Cortex of kidney (tissue), 1 donor: ENCODE measurements around the gene OTOA.
"Not testable (repeated sequence)": the region's sequence is repeated elsewhere in the genome, so short reads cannot be mapped to it uniquely, and the experiment has no call there.

Experiments
- DNase-seq: peaks from one replicate; lab custom pipeline; 2025; lab: John Stamatoyannopoulos, UW

OTOA gene

DNA sequence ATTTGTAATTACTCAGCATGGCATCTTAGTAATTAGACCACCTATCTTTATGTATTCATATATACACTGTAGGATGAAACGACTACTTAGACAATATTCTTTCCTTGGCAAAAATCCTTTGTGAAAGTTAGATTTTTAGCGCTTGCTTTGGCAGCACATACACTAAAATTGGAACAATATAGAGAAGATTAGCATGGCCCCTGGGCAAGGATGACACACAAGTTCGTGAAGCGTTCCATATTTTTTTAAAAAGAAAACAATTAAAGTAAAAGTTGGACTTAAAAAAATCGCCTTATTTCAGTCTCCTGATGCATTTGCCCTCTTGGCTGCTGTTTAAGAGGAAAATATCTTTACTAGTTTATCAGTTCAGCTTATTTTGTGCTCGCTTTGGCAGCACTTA lies 21.9 kb upstream of the OTOA start:
- no peak for DNase-seq

DNA sequence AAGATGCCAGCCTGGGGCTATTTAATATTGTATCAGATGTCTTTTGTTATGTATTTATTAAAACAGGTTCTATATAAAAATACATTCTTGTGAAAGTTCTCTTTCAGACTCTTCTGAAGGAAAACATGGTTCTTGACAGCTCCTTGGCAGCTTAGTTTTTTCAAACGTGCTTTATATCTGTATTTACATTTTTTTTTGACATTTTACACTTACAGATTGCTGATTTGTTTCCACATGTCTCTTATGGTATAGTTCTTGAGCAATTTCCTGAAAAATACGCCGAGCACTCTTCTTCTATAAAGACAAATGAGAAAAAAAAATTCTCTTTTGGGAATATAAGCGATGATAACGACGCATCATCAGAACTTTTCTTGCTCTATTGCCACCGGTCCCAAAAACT lies 20.9 kb upstream of the OTOA start:
- DNase-seq, result no peak

- no peak for DNase-seq
These were observed 20.0 kb upstream of the OTOA start for GRCh38 chr16:21643785-21644184.

- no peak for DNase-seq
These were observed 19.1 kb upstream of the OTOA start for GRCh38 chr16:21644674-21645073.

- no peak for DNase-seq
These were observed 18.5 kb upstream of the OTOA start for GRCh38 chr16:21645261-21645721.

DNA sequence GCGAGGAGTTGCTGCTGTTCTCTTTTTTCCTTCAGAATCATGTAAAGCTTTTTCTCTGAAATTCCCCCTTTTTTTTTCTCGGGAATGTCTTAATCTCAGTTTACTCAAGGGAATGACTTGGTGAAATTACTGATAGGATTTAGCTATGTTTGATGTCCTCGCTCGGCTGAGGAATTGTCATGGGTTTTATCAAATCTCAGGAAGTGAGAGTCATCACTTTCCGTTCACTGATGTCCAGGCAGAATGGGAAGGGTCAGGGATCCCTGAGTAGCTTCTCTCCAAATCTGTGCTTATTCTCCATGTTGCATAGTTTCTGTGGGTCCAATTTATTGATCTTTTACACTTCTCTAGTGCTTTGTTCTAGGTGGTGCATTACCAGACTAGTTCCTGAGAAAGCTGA lies 17.7 kb upstream of the OTOA start:
- DNase-seq, result no peak

- DNase-seq, result no peak
These were observed 16.8 kb upstream of the OTOA start for GRCh38 chr16:21646721-21647561.

DNA sequence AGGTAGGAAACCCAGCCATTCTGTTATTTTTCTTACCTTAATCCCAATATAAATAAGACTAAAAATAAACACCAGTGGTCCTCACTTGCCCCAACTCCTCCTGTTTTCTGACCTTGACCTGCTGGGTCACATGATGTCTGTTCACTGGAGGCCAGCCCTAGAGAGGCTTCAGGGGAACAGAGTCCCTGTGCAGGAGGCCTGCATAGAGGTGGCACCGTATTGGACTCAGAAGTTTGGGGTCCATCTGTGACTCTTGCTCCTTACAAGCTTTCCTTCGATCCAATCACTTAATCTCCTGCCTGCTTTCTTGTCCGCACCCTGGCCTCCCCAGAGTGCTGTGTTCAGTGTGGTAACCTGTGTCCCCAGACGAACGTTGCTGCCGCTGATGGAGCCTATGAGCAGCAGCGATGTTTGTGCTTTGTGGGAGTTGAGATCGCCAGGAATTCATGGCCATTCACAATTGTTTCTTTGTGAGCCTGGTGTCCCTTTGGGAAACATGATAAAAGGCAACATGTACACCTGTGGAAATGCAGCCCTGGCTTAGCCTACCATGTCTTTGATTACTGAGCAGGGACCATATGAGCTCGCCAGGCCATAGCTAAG lies 16.1 kb upstream of the OTOA start:
- DNase-seq, result no peak

GRCh38 chr16:21649826-21650406 lies 13.9 kb upstream of the OTOA start:
- not testable (repeated sequence) for DNase-seq

GRCh38 chr16:21650521-21650920 lies 13.2 kb upstream of the OTOA start:
- DNase-seq, result no peak

- DNase-seq, result no peak
These were observed 12.3 kb upstream of the OTOA start for GRCh38 chr16:21651515-21651914.

- no peak for DNase-seq
These were observed 11.3 kb upstream of the OTOA start, which contains the start of gene IGSF6 for GRCh38 chr16:21652453-21652852. TSS of gene IGSF6 (minus strand) at chr16:21652608. CDS start at chr16:21652598, 10 bp downstream.

DNA sequence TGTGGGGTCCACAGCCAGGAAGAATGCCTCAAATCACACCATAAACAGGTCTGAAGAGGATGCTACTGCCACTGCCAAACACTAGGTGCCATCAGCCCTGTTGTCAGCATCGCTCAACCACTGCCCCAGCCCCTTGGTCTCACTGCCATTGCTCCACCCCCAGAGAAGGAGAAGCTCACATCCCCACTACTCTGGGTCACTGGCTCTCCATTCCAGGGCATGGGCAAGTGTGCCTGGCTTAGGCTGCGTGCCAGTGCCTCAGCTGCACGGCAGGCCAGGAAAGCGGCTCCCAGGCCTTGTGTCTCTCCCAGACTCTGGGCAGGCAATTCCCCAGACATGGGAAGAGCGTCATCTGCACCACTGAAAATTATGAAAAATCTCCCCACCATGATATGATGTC lies 10.2 kb upstream of the OTOA start:
- no peak for DNase-seq

GRCh38 chr16:21654466-21654865 lies 9.3 kb upstream of the OTOA start:
- DNase-seq, result no peak

GRCh38 chr16:21654881-21655280 lies 8.9 kb upstream of the OTOA start:
- DNase-seq, result no peak

DNA sequence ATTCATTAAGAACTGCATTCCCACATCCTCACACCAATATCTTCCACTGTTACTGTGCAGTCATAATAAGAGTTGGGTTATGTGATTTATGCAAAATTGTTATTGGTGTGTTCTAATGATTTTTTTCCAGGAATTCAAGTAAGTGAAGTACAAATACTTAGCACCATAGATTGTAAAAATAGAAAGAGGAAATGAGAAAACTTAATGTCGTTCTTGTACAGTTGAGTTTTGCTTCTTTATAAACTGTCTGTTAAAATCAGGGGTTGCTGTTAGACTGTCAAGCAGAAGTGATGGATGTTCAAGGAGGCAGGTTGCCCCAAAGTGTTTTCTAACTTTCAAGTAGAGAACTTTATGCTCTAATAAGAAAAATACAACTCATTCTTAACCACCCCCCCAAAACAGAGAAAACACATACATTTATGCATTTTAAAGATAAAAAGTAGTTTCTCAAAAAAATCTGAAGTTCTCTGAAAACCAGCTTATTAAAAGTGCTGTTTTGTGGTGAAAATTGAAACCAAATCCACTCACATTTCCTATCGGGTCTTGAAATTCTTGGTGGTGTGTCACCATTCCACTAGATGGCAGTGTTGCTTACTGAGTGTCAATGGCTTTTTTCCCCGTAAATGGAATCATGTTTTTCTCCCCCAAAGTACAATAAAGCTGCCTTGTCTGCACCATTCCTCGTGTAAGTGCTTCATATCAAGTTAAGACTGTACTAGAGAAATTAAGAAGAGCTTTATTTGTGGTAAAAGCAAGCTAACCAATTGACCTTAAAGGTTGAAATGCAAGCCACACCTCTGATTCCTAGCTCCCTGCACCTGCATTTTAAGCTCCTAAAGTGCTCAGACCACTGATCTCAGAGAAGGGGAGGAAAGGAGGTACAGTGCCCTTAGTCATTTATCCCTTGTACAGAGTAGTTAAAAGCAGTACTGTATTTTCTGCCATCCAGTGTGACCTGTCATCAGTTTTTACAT lies 6.7 kb upstream of the OTOA start:
- DNase-seq, result no peak

GRCh38 chr16:21659124-21659523 lies 4.6 kb upstream of the OTOA start:
- DNase-seq, result no peak

- no peak for DNase-seq
These were observed 1.2 kb downstream of the OTOA start for GRCh38 chr16:21664801-21665492.

DNA sequence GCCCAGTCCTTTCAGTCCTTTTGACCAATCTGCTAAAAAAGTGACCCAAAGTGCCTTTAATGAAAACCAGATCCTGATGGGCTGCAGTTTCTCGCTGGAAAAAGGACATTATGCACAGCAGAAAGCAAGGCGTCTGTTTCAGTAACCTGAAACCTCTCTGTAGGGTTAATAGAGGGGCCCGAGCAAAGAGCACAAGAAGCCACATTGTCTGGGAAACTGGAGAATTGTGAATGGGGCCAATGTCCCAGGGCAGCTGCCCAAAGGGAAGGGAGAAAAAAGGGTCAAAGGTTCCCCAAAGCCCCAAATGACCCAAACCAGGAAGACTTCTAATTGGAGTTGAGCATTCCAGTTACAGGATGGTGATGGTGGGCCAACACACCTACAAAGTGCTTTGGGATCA lies 3.0 kb downstream of the OTOA start:
- no peak for DNase-seq

DNA sequence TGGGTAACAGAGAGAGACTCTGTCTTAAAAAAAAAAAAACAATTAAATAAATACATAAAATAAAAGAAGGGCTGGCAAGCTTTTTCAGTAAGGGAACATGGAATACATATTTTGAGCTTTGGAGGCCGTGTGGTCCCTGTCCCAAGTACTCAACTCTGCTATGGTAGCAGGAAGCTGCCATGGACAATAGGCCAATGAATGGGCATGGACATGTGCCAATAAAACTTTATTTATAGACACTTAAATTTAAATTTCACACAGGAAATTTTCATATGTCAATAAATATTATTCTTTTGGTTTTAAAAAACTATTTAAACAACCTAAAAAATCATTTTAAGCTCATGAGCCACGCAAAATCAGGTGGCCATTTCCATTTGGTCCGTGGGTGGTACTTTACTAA lies 3.8 kb downstream of the OTOA start:
- no peak for DNase-seq

DNA sequence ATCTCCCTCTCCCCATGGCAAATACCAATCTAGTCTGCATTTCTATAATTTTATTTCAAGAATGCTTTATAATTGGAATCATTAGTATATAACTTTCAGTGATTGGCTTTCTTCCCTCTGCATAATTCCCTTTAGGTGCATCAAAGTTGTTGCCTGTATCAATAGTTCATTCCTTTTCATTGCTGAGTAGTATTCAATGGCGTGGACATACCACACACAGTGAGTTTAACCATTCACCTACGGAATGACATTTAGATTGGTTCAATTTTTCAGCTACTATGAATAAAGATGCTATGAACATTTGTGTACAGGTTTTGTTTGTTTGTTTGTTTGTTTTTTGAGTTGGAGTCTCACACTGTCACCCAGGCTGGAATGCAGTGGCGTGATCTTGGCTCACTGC lies 9.7 kb downstream of the OTOA start:
- DNase-seq, result no peak
